ENCODE results near the gene DGKZ. TPM values are rescaled to one million over a fixed set of nuclear protein-coding genes. Genes with fewer than 3 reads are reported as not detected.
"Not testable (repeated sequence)": the region's sequence is repeated elsewhere in the genome, so short reads cannot be mapped to it uniquely, and the experiment has no call there.

The DGKZ gene
- total and polyA plus RNA-seq, 4 donors, result 33.3 to 63.2 (median 44.1) TPM

GRCh38 chr11:46299451-46299961 is 47.8 kb upstream of the DGKZ start:
- H3K9me3 ChIP-seq (ENCODE audit: control insufficient read depth in 4 of 4, insufficient read depth in 3 of 4, low read length in 3 of 4), result no peaks in the 10 kb centered on the region
- 70 to 85% methylated on average over 5 of the region's 5 CpGs for WGBS, 2 donors
- peaks cover 0 to 29% (median 13%) of the 10 kb centered on the region in 5 donors for H3K4me1 ChIP-seq (ENCODE audit: control insufficient read depth in 5 of 5, insufficient read depth in 5 of 5, low read length in 5 of 5)
- H3K27ac ChIP-seq (ENCODE audit: low read depth in 1 of 2, low read length in 1 of 2), result no peak overlapping the region
- no peak overlapping the region for H3K9ac ChIP-seq (ENCODE audit: insufficient read depth in 1 of 2, low read length in 2 of 2)
- peaks cover 0 to 9% (median 0%) of the 10 kb centered on the region in 4 donors for H3K36me3 ChIP-seq (ENCODE audit: control insufficient read depth in 4 of 4, insufficient read depth in 4 of 4, low read length in 4 of 4)
- no peak overlapping the region for H3K4me3 ChIP-seq
- no peaks in the 10 kb centered on the region for H3K27me3 ChIP-seq (ENCODE audit: control insufficient read depth in 3 of 3, insufficient read depth in 3 of 3, low read length in 2 of 3)
- no peak for TF ChIP-seq CTCF (IDR thresholded peaks at IDR 0.05; ENCODE audit: control extremely low read depth, extremely low read depth)
- no peak for DNase-seq
- ATAC-seq (ENCODE audit: insufficient read depth, low FRiP score), result no peak

- WGBS, 2 donors, result 89 to 93% methylated on average over 7 of the region's 7 CpGs
- H3K9me3 ChIP-seq (ENCODE audit: control insufficient read depth in 4 of 4, insufficient read depth in 3 of 4, low read length in 3 of 4), result no peaks in the 10 kb centered on the region
- no peak overlapping the region for H3K27ac ChIP-seq (ENCODE audit: low read depth in 1 of 2, low read length in 1 of 2)
These were observed 47.0 kb upstream of the DGKZ start for GRCh38 chr11:46300270-46300669.

GRCh38 chr11:46302866-46303265 is 44.4 kb upstream of the DGKZ start:
- DNase-seq, result no peak

More at GRCh38 chr11:46300270-46300669, 47.0 kb upstream of the DGKZ start:
- no peak for DNase-seq
- no peak for ATAC-seq (ENCODE audit: insufficient read depth, low FRiP score)
- H3K4me3 ChIP-seq, result no peak overlapping the region
- no peak for TF ChIP-seq CTCF (IDR thresholded peaks at IDR 0.05; ENCODE audit: control extremely low read depth, extremely low read depth)
- H3K9ac ChIP-seq (ENCODE audit: insufficient read depth in 1 of 2, low read length in 2 of 2), result no peak overlapping the region
- no peaks in the 10 kb centered on the region for H3K27me3 ChIP-seq (ENCODE audit: control insufficient read depth in 3 of 3, insufficient read depth in 3 of 3, low read length in 2 of 3)
- H3K36me3 ChIP-seq (ENCODE audit: control insufficient read depth in 4 of 4, insufficient read depth in 4 of 4, low read length in 4 of 4), result peaks cover 0 to 9% (median 0%) of the 10 kb centered on the region in 4 donors
- peaks cover 0 to 22% (median 7%) of the 10 kb centered on the region in 5 donors for H3K4me1 ChIP-seq (ENCODE audit: control insufficient read depth in 5 of 5, insufficient read depth in 5 of 5, low read length in 5 of 5)

GRCh38 chr11:46304036-46304435 is 43.2 kb upstream of the DGKZ start:
- H3K27ac ChIP-seq (ENCODE audit: low read depth in 1 of 2, low read length in 1 of 2); H3K4me3 ChIP-seq; DNase-seq; H3K9me3 ChIP-seq (ENCODE audit: control insufficient read depth in 4 of 4, insufficient read depth in 3 of 4, low read length in 3 of 4); H3K9ac ChIP-seq (ENCODE audit: insufficient read depth in 1 of 2, low read length in 2 of 2); H3K4me1 ChIP-seq (ENCODE audit: control insufficient read depth in 5 of 5, insufficient read depth in 5 of 5, low read length in 5 of 5); H3K36me3 ChIP-seq (ENCODE audit: control insufficient read depth in 4 of 4, insufficient read depth in 4 of 4, low read length in 4 of 4); H3K27me3 ChIP-seq (ENCODE audit: control insufficient read depth in 3 of 3, insufficient read depth in 3 of 3, low read length in 2 of 3); ATAC-seq (ENCODE audit: insufficient read depth, low FRiP score): not testable (repeated sequence)
- WGBS, 2 donors, result 95 to 98% methylated on average over 12 of the region's 12 CpGs

More at GRCh38 chr11:46302866-46303265, 44.4 kb upstream of the DGKZ start:
- Histone ChIP-seq H3K27ac (ENCODE audit: low read depth in 1 of 2, low read length in 1 of 2) (no peak overlapping the region), H3K4me3 (no peak overlapping the region), H3K9ac (ENCODE audit: insufficient read depth in 1 of 2, low read length in 2 of 2) (no peak overlapping the region), H3K36me3 (ENCODE audit: control insufficient read depth in 4 of 4, insufficient read depth in 4 of 4, low read length in 4 of 4) (peaks cover 0 to 9% (median 1%) of the 10 kb centered on the region in 4 donors), H3K4me1 (ENCODE audit: control insufficient read depth in 5 of 5, insufficient read depth in 5 of 5, low read length in 5 of 5) (peaks cover 0 to 2% (median 0%) of the 10 kb centered on the region in 5 donors), H3K27me3 (ENCODE audit: control insufficient read depth in 3 of 3, insufficient read depth in 3 of 3, low read length in 2 of 3) (no peaks in the 10 kb centered on the region), H3K9me3 (ENCODE audit: control insufficient read depth in 4 of 4, insufficient read depth in 3 of 4, low read length in 3 of 4) (no peaks in the 10 kb centered on the region)
- no peak for TF ChIP-seq CTCF (IDR thresholded peaks at IDR 0.05; ENCODE audit: control extremely low read depth, extremely low read depth)
- ATAC-seq (ENCODE audit: insufficient read depth, low FRiP score), result no peak
- WGBS, 2 donors, result 75 to 83% methylated on average over 7 of the region's 7 CpGs

All from lung (tissue), 12 donors.